Activated B cell treated with CpG ODN at 0.5 μM for 24 hours (primary cell): Measurements from ENCODE around the gene NFKBIE. TPM values are rescaled to one million over a fixed set of nuclear protein-coding genes. Genes with fewer than 3 reads are reported as not detected.

Source experiments
- ATAC-seq: fragments of 200-7000 bp; cut with Tn5 transposase; one replicate; pipeline ENCODE4 v1.10.0; 2021; ENCODE audit warnings: low read depth, mild to moderate bottlenecking, moderate library complexity
- CTCF ChIA-PET: fragments of 350-600 bp; sonication (Branson Sonifier 250); formaldehyde crosslinking; loops from one replicate; lab custom pipeline; 2021; ENCODE audit warnings: antibody characterized with exemption; lab: Charles Lee
- POLR2A ChIA-PET: fragments of 350-600 bp; sonication (Branson Sonifier 250); formaldehyde crosslinking; loops from one replicate; lab custom pipeline; 2021; ENCODE audit warnings: antibody characterized with exemption; lab: Charles Lee
- DNase-seq: peaks from one replicate; pipeline ENCODE4 v3.0.0; 2022
- H3K27ac Mint-ChIP-seq: one replicate; pipeline ENCODE4 v1.8.0; 2020; ENCODE audit warnings: mixed read lengths
- H3K27me3 Mint-ChIP-seq: one replicate; pipeline ENCODE4 v1.8.0; 2021; ENCODE audit warnings: mixed read lengths
- H3K36me3 Mint-ChIP-seq: one replicate; pipeline ENCODE4 v1.8.0; 2021; ENCODE audit warnings: low read depth, mixed read lengths
- H3K4me1 Mint-ChIP-seq: one replicate; pipeline ENCODE4 v1.8.0; 2021; ENCODE audit warnings: mixed read lengths
- H3K4me3 Mint-ChIP-seq: one replicate; pipeline ENCODE4 v1.8.0; 2020; ENCODE audit warnings: mild to moderate bottlenecking, mixed read lengths
- H3K9me3 Mint-ChIP-seq: one replicate; pipeline ENCODE4 v1.8.0; 2020; ENCODE audit warnings: mixed read lengths
- intact Hi-C: fragments of 100-400 bp; cut with micrococcal nuclease; formaldehyde crosslinking; loops from one replicate; pipeline ENCODE4 v1.15.1; 2024
- total RNA-seq: library from RNA; stranded (reverse); gene quantifications from 2 replicates; pipeline ENCODE4 v1.2.3, GENCODE V29; 2022
- TF ChIP-seq, protein P1 (sequence below): fragments of 200-600 bp; IDR thresholded peaks from one replicate; pipeline ENCODE4 v1.8.0; 2022; ENCODE audit warnings: antibody characterized with exemption, mild to moderate bottlenecking

NFKBIE gene
- total RNA-seq, 1 donor from 2014 or later: 94.7 TPM

DNA sequence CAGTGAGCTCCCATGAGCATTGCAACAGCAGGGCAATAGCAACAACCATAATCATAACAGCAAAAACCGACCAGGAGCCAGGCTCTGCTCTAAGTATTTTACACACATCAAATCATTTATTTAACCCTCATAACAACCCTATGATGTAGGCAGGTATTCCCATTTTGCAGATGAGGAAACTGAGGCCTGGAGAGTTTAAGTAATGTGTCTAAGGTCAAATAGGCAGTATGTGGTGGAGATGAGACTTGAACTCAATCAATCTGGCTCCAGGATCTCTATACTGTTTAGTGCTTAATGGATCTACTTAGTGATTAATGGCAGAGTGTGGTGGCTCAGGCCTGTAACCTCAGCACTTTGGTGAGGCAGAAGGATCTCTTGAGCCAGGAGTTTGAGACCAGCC, 8.3 kb upstream of the NFKBIE start:
- CTCF ChIA-PET: no interaction called here
- peaks cover 49% of the 10 kb centered on the region for H3K27me3 Mint-ChIP-seq
- H3K9me3 Mint-ChIP-seq: no peaks in the 10 kb centered on the region
- DNase-seq (no peak), ATAC-seq (no peak)
- peaks cover 18% of the 10 kb centered on the region for H3K4me1 Mint-ChIP-seq
- POLR2A ChIA-PET: no interaction called here
- no peak overlapping the region for H3K4me3 Mint-ChIP-seq
- intact Hi-C loops: no loop called here
- H3K27ac Mint-ChIP-seq: no peak overlapping the region
- no peaks in the 10 kb centered on the region for H3K36me3 Mint-ChIP-seq
- TF ChIP-seq, protein P1, sequence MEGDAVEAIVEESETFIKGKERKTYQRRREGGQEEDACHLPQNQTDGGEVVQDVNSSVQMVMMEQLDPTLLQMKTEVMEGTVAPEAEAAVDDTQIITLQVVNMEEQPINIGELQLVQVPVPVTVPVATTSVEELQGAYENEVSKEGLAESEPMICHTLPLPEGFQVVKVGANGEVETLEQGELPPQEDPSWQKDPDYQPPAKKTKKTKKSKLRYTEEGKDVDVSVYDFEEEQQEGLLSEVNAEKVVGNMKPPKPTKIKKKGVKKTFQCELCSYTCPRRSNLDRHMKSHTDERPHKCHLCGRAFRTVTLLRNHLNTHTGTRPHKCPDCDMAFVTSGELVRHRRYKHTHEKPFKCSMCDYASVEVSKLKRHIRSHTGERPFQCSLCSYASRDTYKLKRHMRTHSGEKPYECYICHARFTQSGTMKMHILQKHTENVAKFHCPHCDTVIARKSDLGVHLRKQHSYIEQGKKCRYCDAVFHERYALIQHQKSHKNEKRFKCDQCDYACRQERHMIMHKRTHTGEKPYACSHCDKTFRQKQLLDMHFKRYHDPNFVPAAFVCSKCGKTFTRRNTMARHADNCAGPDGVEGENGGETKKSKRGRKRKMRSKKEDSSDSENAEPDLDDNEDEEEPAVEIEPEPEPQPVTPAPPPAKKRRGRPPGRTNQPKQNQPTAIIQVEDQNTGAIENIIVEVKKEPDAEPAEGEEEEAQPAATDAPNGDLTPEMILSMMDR: no peak

DNA sequence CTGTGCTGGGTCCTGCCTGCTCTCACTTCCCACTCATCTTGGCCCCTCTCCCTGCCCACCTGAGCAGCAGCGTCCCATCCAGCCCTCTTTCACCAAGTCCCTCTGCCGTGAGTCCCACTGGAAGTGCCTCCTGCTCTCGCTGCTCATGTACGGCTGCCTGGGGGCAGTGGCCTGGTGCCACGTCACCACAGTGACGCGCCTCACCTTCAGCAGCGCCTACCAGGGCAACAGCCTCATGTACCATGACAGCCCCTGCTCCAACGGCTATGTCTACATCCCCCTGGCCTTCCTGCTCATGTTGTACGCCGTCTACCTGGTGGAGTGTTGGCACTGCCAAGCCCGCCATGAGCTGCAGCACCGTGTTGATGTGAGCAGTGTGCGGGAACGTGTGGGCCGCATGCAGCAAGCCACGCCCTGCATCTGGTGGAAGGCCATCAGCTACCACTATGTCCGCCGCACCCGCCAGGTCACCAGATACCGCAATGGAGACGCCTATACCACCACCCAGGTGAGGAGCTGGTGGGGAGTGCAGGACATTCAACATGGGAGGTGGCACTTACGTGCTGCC, 7.7 kb upstream of the NFKBIE start:
- peaks cover 47% of the 10 kb centered on the region for H3K27me3 Mint-ChIP-seq
- CTCF ChIA-PET: no interaction called here

DNA sequence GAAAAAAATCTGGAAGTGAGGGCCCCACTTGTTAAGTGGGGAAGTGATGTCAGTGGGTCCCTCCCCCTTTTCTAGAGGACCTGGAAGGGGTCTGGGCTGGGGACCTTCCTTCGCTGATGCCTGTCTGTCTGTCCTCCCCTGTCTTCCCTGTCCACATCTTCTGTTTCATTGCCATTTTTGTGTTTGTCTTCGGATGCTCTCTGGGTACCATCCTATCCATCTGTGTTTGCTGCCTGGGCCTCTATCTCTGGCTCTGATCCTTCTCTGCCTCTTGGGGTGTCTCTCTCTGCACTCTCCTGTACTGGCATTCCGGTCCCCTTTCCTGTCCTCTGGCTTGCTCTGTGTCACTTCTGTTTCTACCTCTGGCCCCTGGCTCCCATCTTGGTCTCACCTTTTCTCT, 7.2 kb upstream of the NFKBIE start:
- CTCF ChIA-PET: interaction anchor here (1.0 kb wide), 1 partner anchor 32 kb away, joined by 3 read pairs; no protein-coding TSS in a partner anchor
- intact Hi-C loops: no loop called here
- POLR2A ChIA-PET: no interaction called here
- Mint-ChIP-seq H3K27ac (no peak overlapping the region), H3K4me3 (no peak overlapping the region), H3K27me3 (peaks cover 41% of the 10 kb centered on the region), H3K36me3 (no peaks in the 10 kb centered on the region), H3K9me3 (no peaks in the 10 kb centered on the region), H3K4me1 (peaks cover 24% of the 10 kb centered on the region)
- no peak for DNase-seq
- ATAC-seq: no peak
- TF ChIP-seq, protein P1: no peak

More for the DNA sequence above, 7.7 kb upstream of the NFKBIE start:
- Mint-ChIP-seq H3K4me1 (peaks cover 19% of the 10 kb centered on the region), H3K27ac (no peak overlapping the region), H3K4me3 (no peak overlapping the region), H3K36me3 (no peaks in the 10 kb centered on the region), H3K9me3 (no peaks in the 10 kb centered on the region)
- ATAC-seq (no peak), DNase-seq (no peak)
- intact Hi-C loops: no loop called here
- POLR2A ChIA-PET: no interaction called here
- TF ChIP-seq, protein P1: no peak

DNA sequence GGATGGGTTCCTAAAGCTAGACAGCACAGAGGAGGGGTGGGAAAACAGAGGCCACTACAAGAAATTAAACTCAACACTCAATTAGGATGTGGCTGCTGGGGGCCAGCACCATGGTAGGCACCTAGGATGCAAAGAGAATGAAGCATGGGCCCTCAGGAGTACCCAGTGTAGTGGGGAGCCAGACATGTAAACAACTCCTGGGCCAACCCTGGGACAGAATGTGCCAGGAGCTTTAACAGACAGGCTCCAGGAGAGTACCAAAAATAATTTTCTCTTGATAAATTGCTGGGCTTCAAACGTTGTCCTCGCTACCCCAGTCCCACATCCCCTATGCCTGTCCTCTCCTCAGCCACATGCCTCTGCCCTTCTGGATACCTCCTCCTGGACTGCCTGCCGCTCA, 6.6 kb upstream of the NFKBIE start:
- ChIA-PET CTCF (interaction anchor here (1.0 kb wide), 1 partner anchor 33 kb away, joined by 3 read pairs; no protein-coding TSS in a partner anchor), POLR2A (no interaction called here)
- Mint-ChIP-seq H3K27me3 (peaks cover 35% of the 10 kb centered on the region), H3K4me1 (peaks cover 29% of the 10 kb centered on the region), H3K27ac (no peak overlapping the region), H3K9me3 (no peaks in the 10 kb centered on the region), H3K4me3 (no peak overlapping the region), H3K36me3 (no peaks in the 10 kb centered on the region)
- intact Hi-C loops: no loop called here
- TF ChIP-seq, protein P1: no peak
- DNase-seq (no peak), ATAC-seq (no peak)

DNA sequence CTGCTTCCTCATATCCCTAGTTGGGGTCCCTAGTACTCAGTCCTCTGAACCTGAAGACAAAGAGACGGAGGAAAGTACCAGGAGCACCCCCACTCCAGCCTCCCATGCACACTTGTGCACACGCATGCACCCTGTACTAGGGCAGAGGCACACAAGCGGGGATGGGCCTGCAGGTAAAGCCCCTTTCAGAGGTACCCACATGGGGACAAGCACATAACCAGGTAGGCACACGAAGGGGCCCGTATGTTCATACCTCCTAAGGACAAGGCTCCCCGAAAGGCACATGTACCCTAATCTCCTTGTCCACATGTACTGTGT, 6.0 kb upstream of the NFKBIE start:
- ATAC-seq (no peak), DNase-seq (no peak)
- no peak overlapping the region for H3K27ac Mint-ChIP-seq
- intact Hi-C loops: no loop called here
- no peaks in the 10 kb centered on the region for H3K9me3 Mint-ChIP-seq
- no peaks in the 10 kb centered on the region for H3K36me3 Mint-ChIP-seq
- ChIA-PET POLR2A (interaction anchor here (1.7 kb wide), 1 partner anchor 15 kb away, joined by 5 read pairs; the partner anchor contains the start of gene SLC35B2), CTCF (interaction anchor here (0.9 to 1.0 kb wide), 2 partner anchors 34 to 41 kb away, joined by 3 read pairs; partner anchors contain the start of gene AARS2)
- TF ChIP-seq, protein P1: no peak
- H3K4me3 Mint-ChIP-seq: peak overlapping the region; percentile 73
- peaks cover 34% of the 10 kb centered on the region for H3K4me1 Mint-ChIP-seq
- H3K27me3 Mint-ChIP-seq: peaks cover 31% of the 10 kb centered on the region
